Measurements from ENCODE around the gene SCN3B. TPM values are rescaled to one million over a fixed set of nuclear protein-coding genes. Genes with fewer than 3 reads are reported as not detected.

Gene SCN3B
- total RNA-seq, 5 donors from 2014 or later (not counting 1 experiment from before 2014, with no cell fraction given), result not detected

GRCh38 chr11:123640677-123641494, 13.5 kb downstream of the SCN3B start:
- ATAC-seq (replicated peaks in 1 of 4) (peak; percentile 40 to 78 (median 56)), DNase-seq (peak in 34 of 35 experiments; percentile 2 to 71 (median 45))
- Mint-ChIP-seq H3K9me3 (no peaks in the 10 kb centered on the region), H3K4me1 (peaks cover 0 to 2% (median 0%) of the 10 kb centered on the region in 3 donors), H3K4me3 (no peak overlapping the region), H3K36me3 (no peaks in the 10 kb centered on the region), H3K27ac (no peak overlapping the region), H3K27me3 (peaks cover 18 to 32% of the 10 kb centered on the region in 2 donors)
- Histone ChIP-seq H3K4me3 (ENCODE audit: control insufficient read depth in 1 of 2, extremely low read depth in 1 of 2, low read length in 1 of 2) (no peak overlapping the region), H3K36me3 (ENCODE audit: control insufficient read depth in 2 of 2, extremely low read depth in 1 of 2, insufficient read depth in 1 of 2, low read length in 1 of 2) (no peaks in the 10 kb centered on the region), H3K9me3 (no peaks in the 10 kb centered on the region), H3K27ac (ENCODE audit: low read length) (no peak overlapping the region), H3K27me3 (replicated peaks in 1 of 2; ENCODE audit: control insufficient read depth in 2 of 2, extremely low read depth in 1 of 2, insufficient read depth in 2 of 2, low read length in 1 of 2) (peaks cover 0 to 30% of the 10 kb centered on the region in 2 experiments), H3K4me1 (ENCODE audit: control insufficient read depth in 1 of 2, extremely low read depth in 1 of 2, insufficient read depth in 2 of 2, low read length in 2 of 2) (peaks cover 0 to 5% of the 10 kb centered on the region in 2 experiments)
- ChIA-PET CTCF (interaction anchor here (0.7 to 6.4 kb wide), 6 partner anchors 32 to 70 kb away, joined by 3 to 66 read pairs (median 12); no protein-coding TSS in a partner anchor), POLR2A (no interaction called here)
- 20% methylated on average over 15 of the region's 22 CpGs for WGBS (ENCODE audit: insufficient coverage)

DNA sequence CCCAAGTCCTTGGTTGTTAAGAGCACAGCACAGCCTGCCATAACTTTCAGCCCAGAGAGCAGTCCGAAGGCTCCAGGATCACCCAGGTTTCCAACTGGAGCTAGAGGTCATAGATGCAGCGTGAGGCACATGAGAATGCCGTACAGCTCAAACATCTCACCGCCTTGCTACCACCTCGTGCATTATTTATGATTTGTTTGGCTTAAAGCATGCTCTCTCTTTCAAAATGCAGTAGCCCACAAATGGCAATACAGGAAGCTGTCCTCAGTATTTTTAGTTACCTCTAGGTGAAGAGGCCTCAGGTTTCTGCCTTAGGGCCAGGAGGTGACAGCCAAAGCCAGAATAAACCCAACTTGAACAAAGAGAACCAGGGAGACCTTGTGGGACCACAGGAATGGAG, 14.4 kb downstream of the SCN3B start:
- DNase-seq, result no peak
- H3K36me3 ChIP-seq (ENCODE audit: control insufficient read depth in 2 of 2, extremely low read depth in 1 of 2, insufficient read depth in 1 of 2, low read length in 1 of 2), result no peaks in the 10 kb centered on the region
- no peaks in the 10 kb centered on the region for H3K9me3 ChIP-seq
- Mint-ChIP-seq H3K27me3 (peaks cover 18 to 32% of the 10 kb centered on the region in 2 donors), H3K9me3 (no peaks in the 10 kb centered on the region), H3K27ac (no peak overlapping the region), H3K36me3 (no peaks in the 10 kb centered on the region), H3K4me1 (peaks cover 0 to 2% (median 0%) of the 10 kb centered on the region in 3 donors), H3K4me3 (no peak overlapping the region)
- CTCF ChIA-PET, result interaction anchor here (0.5 to 6.4 kb wide), 8 partner anchors 41 to 639 kb away, joined by 3 to 66 read pairs (median 10); no protein-coding TSS in a partner anchor
- no peak for ATAC-seq (replicated peaks in 1 of 4)
- H3K27me3 ChIP-seq (replicated peaks in 1 of 2; ENCODE audit: control insufficient read depth in 2 of 2, extremely low read depth in 1 of 2, insufficient read depth in 2 of 2, low read length in 1 of 2), result peaks cover 0 to 24% of the 10 kb centered on the region in 2 experiments
- POLR2A ChIA-PET, result no interaction called here
- peaks cover 0 to 5% of the 10 kb centered on the region in 2 experiments for H3K4me1 ChIP-seq (ENCODE audit: control insufficient read depth in 1 of 2, extremely low read depth in 1 of 2, insufficient read depth in 2 of 2, low read length in 2 of 2)
- H3K4me3 ChIP-seq (ENCODE audit: control insufficient read depth in 1 of 2, extremely low read depth in 1 of 2, low read length in 1 of 2), result no peak overlapping the region
- 73% methylated on average over 3 of the region's 5 CpGs for WGBS (ENCODE audit: insufficient coverage)
- no peak overlapping the region for H3K27ac ChIP-seq (ENCODE audit: low read length)

DNA sequence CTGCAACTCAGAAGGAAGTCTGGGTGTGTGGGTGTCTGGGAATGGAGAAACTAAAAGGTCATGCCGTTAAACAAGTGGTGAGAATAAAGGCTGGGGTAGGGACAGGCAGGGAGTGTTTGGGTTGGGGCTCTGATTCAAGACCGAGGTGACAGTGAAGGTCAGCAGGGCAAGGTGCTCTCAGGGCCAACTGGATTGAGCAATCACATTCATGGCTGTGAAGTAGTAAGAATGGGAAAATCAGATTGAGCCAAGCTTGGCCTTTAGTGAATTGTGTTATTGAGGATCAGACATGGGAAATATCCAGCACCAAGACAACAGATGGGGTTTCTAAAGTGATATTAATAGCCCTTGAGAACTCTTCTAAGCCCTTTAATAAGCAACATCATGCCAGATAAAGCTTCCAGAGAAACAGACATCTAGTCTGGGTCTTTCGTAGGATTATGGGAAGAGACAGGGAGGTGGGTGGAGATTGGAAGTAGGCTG, 24.3 kb downstream of the SCN3B start:
- WGBS (ENCODE audit: insufficient coverage), result 51% methylated on average over 2 of the region's 3 CpGs
- no peaks in the 10 kb centered on the region for H3K9me3 ChIP-seq
- Mint-ChIP-seq H3K36me3 (peaks cover 7% of the 10 kb centered on the region), H3K4me1 (no peaks in the 10 kb centered on the region), H3K9me3 (no peaks in the 10 kb centered on the region), H3K27me3 (peaks cover 13 to 15% of the 10 kb centered on the region in 2 donors), H3K4me3 (no peak overlapping the region), H3K27ac (no peak overlapping the region)
- H3K27ac ChIP-seq (ENCODE audit: low read length), result no peak overlapping the region
- peaks cover 0 to 7% of the 10 kb centered on the region in 2 donors for H3K36me3 ChIP-seq (ENCODE audit: control insufficient read depth in 2 of 2, extremely low read depth in 1 of 2, insufficient read depth in 1 of 2, low read length in 1 of 2)
- POLR2A ChIA-PET, result no interaction called here
- H3K4me1 ChIP-seq (ENCODE audit: control insufficient read depth in 1 of 2, extremely low read depth in 1 of 2, insufficient read depth in 2 of 2, low read length in 2 of 2), result no peaks in the 10 kb centered on the region
- no peak for ATAC-seq (replicated peaks in 1 of 4)
- peaks cover 0 to 3% of the 10 kb centered on the region in 2 experiments for H3K27me3 ChIP-seq (replicated peaks in 1 of 2; ENCODE audit: control insufficient read depth in 2 of 2, extremely low read depth in 1 of 2, insufficient read depth in 2 of 2, low read length in 1 of 2)
- H3K4me3 ChIP-seq (ENCODE audit: control insufficient read depth in 1 of 2, extremely low read depth in 1 of 2, low read length in 1 of 2), result no peak overlapping the region
- CTCF ChIA-PET, result interaction anchor here (0.8 to 0.9 kb wide), 2 partner anchors 10 to 77 kb away, joined by 3 read pairs; no protein-coding TSS in a partner anchor
- no peak for DNase-seq

DNA sequence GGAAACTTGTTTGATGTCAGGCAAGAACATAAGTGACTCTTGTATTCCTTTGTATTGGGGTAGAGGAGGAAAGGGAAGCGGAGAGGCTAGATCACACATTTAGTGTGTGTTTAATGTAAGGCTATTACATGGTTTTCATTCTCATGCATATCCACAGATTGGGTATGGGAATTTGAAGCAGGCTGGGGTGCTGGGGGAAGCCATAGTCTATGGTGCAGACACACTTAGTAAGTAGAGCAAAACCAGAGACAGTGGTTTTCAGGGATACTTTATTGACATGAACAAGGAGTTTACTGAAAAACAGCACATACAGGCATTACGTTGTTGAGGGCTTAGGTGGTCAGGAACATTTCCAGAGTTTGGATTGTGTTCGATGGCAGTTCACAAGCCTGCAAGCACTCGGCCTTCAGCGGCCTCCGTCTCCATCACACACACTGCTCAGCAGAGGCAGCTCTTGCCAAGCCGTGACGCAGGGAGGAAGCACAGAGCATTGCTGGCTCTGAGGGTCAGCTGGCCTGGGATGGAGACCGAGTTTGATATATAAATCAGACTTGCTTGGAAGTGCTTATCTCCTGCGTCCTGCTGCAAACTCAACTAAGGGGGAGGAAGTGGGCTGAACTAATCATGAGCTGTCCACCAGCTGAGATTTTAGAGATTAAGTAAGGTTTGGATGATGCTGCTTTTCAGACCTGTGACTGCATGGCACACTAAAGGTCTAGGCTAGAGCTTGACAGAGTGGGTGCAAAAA, 25.3 kb downstream of the SCN3B start:
- H3K4me1 Mint-ChIP-seq, result no peaks in the 10 kb centered on the region
- DNase-seq, result no peak
- no peak overlapping the region for H3K4me3 Mint-ChIP-seq
- H3K27ac Mint-ChIP-seq, result no peak overlapping the region
- H3K9me3 Mint-ChIP-seq, result no peaks in the 10 kb centered on the region
- POLR2A ChIA-PET, result interaction anchor here in 1 of 2 donors (0.7 kb wide), 1 partner anchor 63 kb away, joined by 3 read pairs; no protein-coding TSS in a partner anchor
- H3K27ac ChIP-seq (ENCODE audit: low read length), result no peak overlapping the region
- no peaks in the 10 kb centered on the region for H3K4me1 ChIP-seq (ENCODE audit: control insufficient read depth in 1 of 2, extremely low read depth in 1 of 2, insufficient read depth in 2 of 2, low read length in 2 of 2)
- H3K27me3 ChIP-seq (replicated peaks in 1 of 2; ENCODE audit: control insufficient read depth in 2 of 2, extremely low read depth in 1 of 2, insufficient read depth in 2 of 2, low read length in 1 of 2), result peaks cover 0 to 3% of the 10 kb centered on the region in 2 experiments
- CTCF ChIA-PET, result interaction anchor here in 1 of 2 donors (0.8 kb wide), 1 partner anchor 78 kb away, joined by 3 read pairs; no protein-coding TSS in a partner anchor
- 51% methylated on average over 7 of the region's 10 CpGs for WGBS (ENCODE audit: insufficient coverage)
- peaks cover 0 to 7% of the 10 kb centered on the region in 2 donors for H3K36me3 ChIP-seq (ENCODE audit: control insufficient read depth in 2 of 2, extremely low read depth in 1 of 2, insufficient read depth in 1 of 2, low read length in 1 of 2)
- no peaks in the 10 kb centered on the region for H3K9me3 ChIP-seq
- peaks cover 13% of the 10 kb centered on the region for H3K36me3 Mint-ChIP-seq
- peaks cover 8 to 10% of the 10 kb centered on the region in 2 donors for H3K27me3 Mint-ChIP-seq
- ATAC-seq (replicated peaks in 1 of 4), result no peak
- no peak overlapping the region for H3K4me3 ChIP-seq (ENCODE audit: control insufficient read depth in 1 of 2, extremely low read depth in 1 of 2, low read length in 1 of 2)

DNA sequence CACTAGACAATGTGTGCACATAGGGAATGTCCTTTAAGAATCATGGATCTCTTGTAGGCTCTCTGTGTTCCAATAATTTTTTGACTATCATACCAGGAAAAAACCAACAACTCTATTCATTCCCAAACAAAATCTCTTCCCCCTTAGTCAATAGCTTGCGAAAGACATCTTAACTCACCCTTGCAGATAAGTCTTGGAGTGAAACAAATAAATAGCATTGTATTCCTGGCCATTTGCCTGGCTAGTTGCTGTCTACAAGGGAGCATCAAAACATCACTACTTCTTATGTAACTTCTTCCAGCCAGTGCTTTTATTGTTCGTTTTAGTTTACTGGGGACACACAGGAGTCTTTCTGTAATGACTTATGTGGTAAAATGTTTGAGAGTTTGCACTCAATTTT, 29.4 kb downstream of the SCN3B start:
- Mint-ChIP-seq H3K4me3 (no peak overlapping the region), H3K27me3 (peaks cover under 1 to 3% of the 10 kb centered on the region in 2 donors), H3K27ac (no peak overlapping the region), H3K9me3 (no peaks in the 10 kb centered on the region), H3K36me3 (peaks cover 24% of the 10 kb centered on the region), H3K4me1 (no peaks in the 10 kb centered on the region)
- no peaks in the 10 kb centered on the region for H3K27me3 ChIP-seq (replicated peaks in 1 of 2; ENCODE audit: control insufficient read depth in 2 of 2, extremely low read depth in 1 of 2, insufficient read depth in 2 of 2, low read length in 1 of 2)
- DNase-seq (no peak), ATAC-seq (replicated peaks in 1 of 4) (no peak)
- no peaks in the 10 kb centered on the region for H3K9me3 ChIP-seq
- H3K36me3 ChIP-seq (ENCODE audit: control insufficient read depth in 2 of 2, extremely low read depth in 1 of 2, insufficient read depth in 1 of 2, low read length in 1 of 2), result peaks cover 0 to 7% of the 10 kb centered on the region in 2 donors
- H3K4me3 ChIP-seq (ENCODE audit: control insufficient read depth in 1 of 2, extremely low read depth in 1 of 2, low read length in 1 of 2), result no peak overlapping the region
- no peaks in the 10 kb centered on the region for H3K4me1 ChIP-seq (ENCODE audit: control insufficient read depth in 1 of 2, extremely low read depth in 1 of 2, insufficient read depth in 2 of 2, low read length in 2 of 2)
- POLR2A ChIA-PET, result no interaction called here
- H3K27ac ChIP-seq (ENCODE audit: low read length), result no peak overlapping the region
- CTCF ChIA-PET, result no interaction called here
- WGBS (ENCODE audit: insufficient coverage), result no CpG with 5 or more reads among the region's 2 CpGs

GRCh38 chr11:123622576-123622975, 31.8 kb downstream of the SCN3B start:
- no peak overlapping the region for H3K4me3 ChIP-seq (ENCODE audit: control insufficient read depth in 1 of 2, extremely low read depth in 1 of 2, low read length in 1 of 2)
- ATAC-seq (replicated peaks in 1 of 4), result no peak
- no peak overlapping the region for H3K27ac Mint-ChIP-seq
- no peak overlapping the region for H3K27ac ChIP-seq (ENCODE audit: low read length)
- no peak for DNase-seq
- ChIA-PET POLR2A (no interaction called here), CTCF (no interaction called here)
- H3K36me3 Mint-ChIP-seq, result peaks cover 45% of the 10 kb centered on the region
- no peaks in the 10 kb centered on the region for H3K4me1 Mint-ChIP-seq
- peaks cover 8 to 10% of the 10 kb centered on the region in 2 donors for H3K36me3 ChIP-seq (ENCODE audit: control insufficient read depth in 2 of 2, extremely low read depth in 1 of 2, insufficient read depth in 1 of 2, low read length in 1 of 2)
- no peaks in the 10 kb centered on the region for H3K9me3 ChIP-seq
- no peaks in the 10 kb centered on the region for H3K27me3 ChIP-seq (replicated peaks in 1 of 2; ENCODE audit: control insufficient read depth in 2 of 2, extremely low read depth in 1 of 2, insufficient read depth in 2 of 2, low read length in 1 of 2)
- no peak overlapping the region for H3K4me3 Mint-ChIP-seq
- H3K4me1 ChIP-seq (ENCODE audit: control insufficient read depth in 1 of 2, extremely low read depth in 1 of 2, insufficient read depth in 2 of 2, low read length in 2 of 2), result no peaks in the 10 kb centered on the region
- H3K27me3 Mint-ChIP-seq, result no peaks in the 10 kb centered on the region
- no peaks in the 10 kb centered on the region for H3K9me3 Mint-ChIP-seq
- no CpG with 5 or more reads among the region's 9 CpGs for WGBS (ENCODE audit: insufficient coverage)

Measured in T-cell (primary cell).